ENCODE data around the gene TSPYL1.
"Not testable (repeated sequence)": the region's sequence is repeated elsewhere in the genome, so short reads cannot be mapped to it uniquely, and the experiment has no call there.

Gene TSPYL1

DNA sequence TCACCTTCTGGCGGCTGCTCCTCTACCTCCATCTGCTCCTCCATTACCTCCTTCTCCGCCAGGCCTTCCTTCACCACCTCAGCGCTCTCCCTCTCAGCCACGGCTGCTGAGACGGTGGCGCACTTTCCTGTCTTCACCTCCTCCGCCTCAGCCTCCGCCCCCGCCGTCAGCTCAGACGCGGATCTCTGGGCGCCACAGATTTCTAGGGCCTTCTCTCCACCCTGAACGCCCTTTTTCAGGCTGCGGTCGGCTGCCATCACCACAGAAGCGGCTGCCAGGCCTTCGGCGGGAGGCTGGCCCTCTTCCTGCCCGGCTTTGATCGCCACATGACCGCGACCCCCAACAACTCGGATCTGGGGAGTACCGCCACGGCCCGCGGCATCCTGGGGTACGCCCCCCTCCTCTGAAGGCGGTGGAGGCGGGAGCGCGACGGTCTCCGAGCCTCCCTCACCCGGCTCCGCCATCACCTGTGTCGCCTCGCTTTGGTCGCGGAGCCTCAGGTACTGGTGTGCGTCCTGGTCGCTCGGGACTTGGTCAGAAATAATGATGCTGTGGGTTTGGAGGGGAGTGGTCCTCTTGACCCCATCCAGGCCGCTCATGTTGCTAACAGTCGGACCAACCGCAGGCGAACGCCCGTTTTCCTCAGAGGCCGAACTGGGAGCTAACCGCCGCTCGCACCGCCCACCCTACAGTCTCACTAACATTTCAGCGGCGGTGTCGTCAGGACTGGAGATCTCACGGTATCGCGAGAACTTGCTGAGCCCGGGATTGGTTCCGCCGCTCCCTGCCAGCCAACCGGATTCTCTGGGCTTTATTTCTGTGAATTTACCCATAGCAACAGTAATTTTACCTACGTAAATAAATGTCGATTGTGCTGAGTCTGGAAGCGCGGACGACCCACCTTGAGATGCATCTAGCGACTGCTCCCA is at the start of gene TSPYL1:
TSS of gene TSPYL1 (minus strand) at position 699 of the 929 bp plus-strand sequence. CDS start at position 599, 100 bp downstream.
- peaks cover 15% of the 10 kb centered on the region for H3K4me1 ChIP-seq (ENCODE audit: control insufficient read depth, insufficient read depth, low read length)

DNA sequence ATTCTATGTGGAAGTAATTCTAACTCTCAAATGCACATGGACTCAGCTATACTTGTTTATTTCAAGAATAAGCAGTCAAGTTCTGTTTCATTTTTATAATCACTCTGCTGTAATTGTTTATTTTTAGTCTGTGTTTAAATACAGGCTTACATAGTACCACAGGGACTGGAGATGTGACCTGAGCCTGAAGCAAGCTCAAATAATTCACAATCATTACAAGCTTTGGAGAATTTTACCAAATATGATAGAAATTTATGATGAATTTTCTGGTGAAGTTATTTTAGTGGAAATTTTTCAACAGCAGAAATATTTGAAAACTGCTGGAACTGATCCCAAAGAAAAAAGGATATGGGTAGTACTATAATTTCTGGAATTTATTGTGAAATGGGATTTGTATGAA is 49.4 kb upstream of the TSPYL1 start:
- H3K36me3 ChIP-seq (ENCODE audit: control insufficient read depth, insufficient read depth, low read length): no peaks in the 10 kb centered on the region
- no peaks in the 10 kb centered on the region for H3K27me3 ChIP-seq (ENCODE audit: control insufficient read depth, insufficient read depth, low read length)
- no peak overlapping the region for H3K4me3 ChIP-seq (ENCODE audit: low read depth, low read length)
- no peaks in the 10 kb centered on the region for H3K9me3 ChIP-seq (ENCODE audit: control insufficient read depth, insufficient read depth, low read depth, low read length)
- no peak overlapping the region for H3K9ac ChIP-seq (ENCODE audit: low read length)
- peaks cover 47% of the 10 kb centered on the region for H3K4me1 ChIP-seq (ENCODE audit: control insufficient read depth, insufficient read depth, low read length)
- H3K27ac ChIP-seq (ENCODE audit: low read depth, low read length): no peak overlapping the region

More for the DNA sequence above, at the start of gene TSPYL1:
- H3K36me3 ChIP-seq (ENCODE audit: control insufficient read depth, insufficient read depth, low read length): peaks cover 9% of the 10 kb centered on the region; the same call in 1 of the 2 replicates
- peak within 1 kb of the TSS; percentile 88 for H3K9ac ChIP-seq (ENCODE audit: low read length)
- H3K4me3 ChIP-seq (ENCODE audit: low read depth, low read length): peak within 1 kb of the TSS; percentile 78
- peak within 1 kb of the TSS; percentile 56 for H3K27ac ChIP-seq (ENCODE audit: low read depth, low read length)
- H3K9me3 ChIP-seq (ENCODE audit: control insufficient read depth, insufficient read depth, low read depth, low read length): no peaks in the 10 kb centered on the region
- H3K27me3 ChIP-seq (ENCODE audit: control insufficient read depth, insufficient read depth, low read length): no peaks in the 10 kb centered on the region

DNA sequence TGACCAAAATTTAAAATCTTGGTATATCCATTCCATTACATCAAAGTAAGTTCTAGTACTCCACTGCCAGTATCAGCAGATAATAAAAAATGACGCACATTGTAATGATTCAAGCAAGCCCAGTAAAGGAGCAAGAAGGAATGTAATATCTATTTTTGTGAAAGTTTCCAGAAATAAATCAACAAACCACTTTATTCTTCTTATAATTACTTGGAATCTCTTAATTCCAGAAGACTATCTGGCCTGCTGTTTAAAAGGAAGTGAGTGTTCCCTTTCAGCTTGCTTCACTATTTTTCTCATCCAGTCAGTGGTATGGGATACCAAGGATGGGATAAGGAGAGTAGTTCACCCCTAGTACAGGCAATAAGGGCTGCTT is 48.8 kb upstream of the TSPYL1 start:
- H3K9me3 ChIP-seq (ENCODE audit: control insufficient read depth, insufficient read depth, low read depth, low read length): no peaks in the 10 kb centered on the region
- H3K36me3 ChIP-seq (ENCODE audit: control insufficient read depth, insufficient read depth, low read length): no peaks in the 10 kb centered on the region
- H3K4me3 ChIP-seq (ENCODE audit: low read depth, low read length): no peak overlapping the region
- H3K4me1 ChIP-seq (ENCODE audit: control insufficient read depth, insufficient read depth, low read length): peaks cover 53% of the 10 kb centered on the region
- H3K27me3 ChIP-seq (ENCODE audit: control insufficient read depth, insufficient read depth, low read length): no peaks in the 10 kb centered on the region
- no peak overlapping the region for H3K9ac ChIP-seq (ENCODE audit: low read length)
- peak overlapping the region; percentile 78 for H3K27ac ChIP-seq (ENCODE audit: low read depth, low read length)

DNA sequence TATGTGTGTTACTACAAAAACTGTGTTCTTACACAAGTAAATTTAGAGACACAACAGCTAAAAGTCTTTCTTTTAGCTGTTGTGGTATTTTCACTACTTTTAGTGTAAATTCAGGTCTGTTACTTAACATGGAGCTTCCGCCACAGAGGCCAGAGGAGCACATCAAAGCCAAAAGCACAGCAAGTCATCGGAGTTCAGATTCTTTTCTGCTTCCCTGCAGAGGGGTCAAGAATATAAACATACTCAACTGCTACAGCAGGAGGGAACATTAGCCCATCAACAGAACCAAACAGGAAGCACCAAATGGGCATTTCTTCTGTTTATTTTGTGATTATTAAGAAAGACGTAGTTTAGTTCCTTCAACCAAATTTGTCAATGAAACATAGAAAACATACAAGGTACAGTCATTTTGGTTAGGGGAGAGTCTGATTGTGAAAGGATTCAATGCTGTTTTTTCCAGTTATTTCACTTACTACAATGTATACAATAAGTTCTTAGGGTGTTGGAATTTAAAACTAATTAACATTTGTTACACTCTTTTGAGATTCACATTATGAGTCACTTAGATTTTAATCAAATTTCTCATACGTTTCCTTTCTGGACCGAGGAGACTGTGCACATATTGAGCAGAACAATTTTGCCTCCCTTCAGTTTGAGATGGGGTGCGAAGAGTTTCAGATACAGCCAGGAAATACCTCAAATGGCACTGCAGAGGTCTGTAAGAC is 48.2 kb upstream of the TSPYL1 start:
- H3K4me3 ChIP-seq (ENCODE audit: low read depth, low read length): peak overlapping the region; percentile 18; the same call in 1 of the 2 replicates
- H3K9me3 ChIP-seq (ENCODE audit: control insufficient read depth, insufficient read depth, low read depth, low read length): no peaks in the 10 kb centered on the region
- no peaks in the 10 kb centered on the region for H3K27me3 ChIP-seq (ENCODE audit: control insufficient read depth, insufficient read depth, low read length)
- H3K9ac ChIP-seq (ENCODE audit: low read length): no peak overlapping the region
- peaks cover 56% of the 10 kb centered on the region for H3K4me1 ChIP-seq (ENCODE audit: control insufficient read depth, insufficient read depth, low read length)
- H3K36me3 ChIP-seq (ENCODE audit: control insufficient read depth, insufficient read depth, low read length): no peaks in the 10 kb centered on the region
- H3K27ac ChIP-seq (ENCODE audit: low read depth, low read length): peak overlapping the region; percentile 78

DNA sequence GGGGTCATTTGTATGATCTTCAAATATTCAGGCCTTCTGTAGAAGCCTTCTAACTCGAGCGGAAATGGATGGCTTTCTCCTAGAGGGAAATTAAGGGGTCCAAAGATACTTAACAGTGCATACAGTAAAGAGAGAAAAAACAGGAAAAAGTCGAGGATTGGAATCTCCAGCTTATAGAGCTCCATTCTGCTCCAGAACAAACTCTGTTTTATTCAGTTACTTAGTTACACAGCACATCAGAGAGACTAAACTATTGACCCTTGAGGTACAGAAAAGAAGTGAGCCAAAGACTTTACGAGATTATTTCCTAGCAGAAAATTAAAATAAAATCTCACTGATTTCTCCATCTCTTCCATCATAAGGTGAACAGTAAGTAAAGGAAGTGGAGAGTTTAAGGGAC is 47.3 kb upstream of the TSPYL1 start:
- peak overlapping the region; percentile 78; the same call in 1 of the 2 replicates for H3K27ac ChIP-seq (ENCODE audit: low read depth, low read length)
- H3K9ac ChIP-seq (ENCODE audit: low read length): no peak overlapping the region
- no peaks in the 10 kb centered on the region for H3K36me3 ChIP-seq (ENCODE audit: control insufficient read depth, insufficient read depth, low read length)

DNA sequence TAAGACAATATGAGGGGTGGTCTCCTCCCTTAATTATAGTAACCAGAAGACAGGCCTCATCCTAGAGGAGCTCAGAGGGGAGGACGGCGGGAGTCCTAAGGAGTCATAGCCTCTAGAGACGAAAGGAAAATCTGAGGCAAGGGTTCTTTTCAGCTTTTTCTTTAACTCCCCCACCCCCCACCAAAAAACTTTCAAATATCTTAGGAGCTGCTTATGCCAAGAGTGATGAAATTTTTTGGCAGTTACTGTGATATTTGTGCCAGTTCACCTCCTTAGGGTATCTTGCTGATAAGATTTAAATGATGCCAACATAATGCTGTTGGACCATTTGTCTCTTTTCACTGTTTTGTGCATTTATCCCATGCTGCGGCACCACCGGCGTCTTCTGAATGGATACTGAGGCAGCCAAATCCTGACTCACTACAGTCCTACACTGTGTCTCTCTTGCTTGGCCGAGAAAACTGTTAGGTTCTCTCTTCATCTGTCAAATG is 46.5 kb upstream of the TSPYL1 start:
- H3K9ac ChIP-seq (ENCODE audit: low read length): no peak overlapping the region
- H3K27me3 ChIP-seq (ENCODE audit: control insufficient read depth, insufficient read depth, low read length): no peaks in the 10 kb centered on the region
- no peak overlapping the region for H3K4me3 ChIP-seq (ENCODE audit: low read depth, low read length)
- no peaks in the 10 kb centered on the region for H3K36me3 ChIP-seq (ENCODE audit: control insufficient read depth, insufficient read depth, low read length)
- H3K4me1 ChIP-seq (ENCODE audit: control insufficient read depth, insufficient read depth, low read length): peaks cover 62% of the 10 kb centered on the region
- H3K9me3 ChIP-seq (ENCODE audit: control insufficient read depth, insufficient read depth, low read depth, low read length): no peaks in the 10 kb centered on the region
- no peak overlapping the region for H3K27ac ChIP-seq (ENCODE audit: low read depth, low read length)

More for the DNA sequence above, 47.3 kb upstream of the TSPYL1 start:
- peaks cover 62% of the 10 kb centered on the region for H3K4me1 ChIP-seq (ENCODE audit: control insufficient read depth, insufficient read depth, low read length)
- H3K27me3 ChIP-seq (ENCODE audit: control insufficient read depth, insufficient read depth, low read length): no peaks in the 10 kb centered on the region
- H3K4me3 ChIP-seq (ENCODE audit: low read depth, low read length): no peak overlapping the region
- no peaks in the 10 kb centered on the region for H3K9me3 ChIP-seq (ENCODE audit: control insufficient read depth, insufficient read depth, low read depth, low read length)

DNA sequence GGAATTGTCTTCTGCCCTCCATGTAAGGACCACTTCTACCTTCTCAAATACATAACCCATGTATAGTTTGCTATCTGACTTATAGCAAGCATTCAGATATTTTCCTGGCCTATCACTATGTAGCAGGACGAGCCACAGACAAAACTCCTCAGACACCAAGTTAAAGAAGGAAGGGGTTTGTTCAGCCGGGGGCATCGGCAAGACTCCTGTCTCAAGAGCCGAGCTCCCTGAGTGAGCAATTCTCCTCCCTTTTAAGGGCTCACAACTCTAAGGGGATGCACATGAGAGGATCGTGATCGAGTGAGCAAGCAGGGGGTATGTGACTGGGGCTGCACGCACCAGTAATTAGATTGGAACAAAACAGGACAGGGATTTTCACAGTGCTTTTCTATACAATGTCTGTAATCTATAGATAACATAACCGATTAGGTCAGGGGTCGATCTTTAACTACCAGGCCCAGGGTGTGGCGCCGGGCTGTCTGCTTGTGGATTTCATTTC is 46.0 kb upstream of the TSPYL1 start:
- H3K27ac ChIP-seq (ENCODE audit: low read depth, low read length): not testable (repeated sequence)
- H3K4me1 ChIP-seq (ENCODE audit: control insufficient read depth, insufficient read depth, low read length): peaks cover 62% of the 10 kb centered on the region

DNA sequence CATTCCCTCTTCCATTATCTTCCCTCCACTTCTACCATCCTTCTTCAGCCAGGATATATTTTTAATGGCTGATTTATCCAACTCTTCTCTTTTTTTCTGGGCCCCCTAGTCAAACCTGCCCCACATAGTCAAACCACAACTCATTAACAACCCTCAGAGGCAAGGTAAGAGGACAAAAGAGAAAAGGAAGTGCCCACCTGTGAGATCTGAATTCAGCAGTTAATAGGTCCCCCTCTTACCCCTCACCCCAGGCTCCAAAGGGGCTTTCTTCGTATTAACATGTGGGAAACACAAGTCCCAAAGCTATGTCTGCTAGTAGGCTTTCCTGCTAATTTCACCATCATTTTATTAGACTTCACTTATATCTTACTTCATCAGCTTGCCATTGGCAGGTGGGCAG is 44.1 kb upstream of the TSPYL1 start:
- Histone ChIP-seq H3K4me3 (ENCODE audit: low read depth, low read length) (no peak overlapping the region), H3K4me1 (ENCODE audit: control insufficient read depth, insufficient read depth, low read length) (peaks cover 57% of the 10 kb centered on the region)

More for the DNA sequence above, 46.0 kb upstream of the TSPYL1 start:
- not testable (repeated sequence) for H3K27me3 ChIP-seq (ENCODE audit: control insufficient read depth, insufficient read depth, low read length); H3K9me3 ChIP-seq (ENCODE audit: control insufficient read depth, insufficient read depth, low read depth, low read length); H3K4me3 ChIP-seq (ENCODE audit: low read depth, low read length); H3K36me3 ChIP-seq (ENCODE audit: control insufficient read depth, insufficient read depth, low read length); H3K9ac ChIP-seq (ENCODE audit: low read length)

DNA sequence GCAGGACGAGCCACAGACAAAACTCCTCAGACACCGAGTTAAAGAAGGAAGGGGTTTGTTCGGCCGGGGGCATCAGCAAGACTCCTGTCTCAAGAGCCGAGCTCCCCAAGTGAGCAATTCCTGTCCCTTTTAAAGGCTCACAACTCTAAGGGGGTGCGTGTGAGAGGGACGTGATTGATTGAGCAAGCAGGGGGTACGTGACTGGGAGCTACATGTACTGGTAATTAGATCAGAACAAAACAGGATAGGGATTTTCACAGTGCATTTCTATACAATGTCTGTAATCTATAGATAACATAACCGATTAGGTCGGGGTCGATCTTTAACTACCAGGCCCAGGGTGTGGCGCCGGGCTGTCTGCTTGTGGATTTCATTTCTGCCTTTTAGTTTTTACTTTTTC is 42.2 kb upstream of the TSPYL1 start:
- not testable (repeated sequence) for H3K27me3 ChIP-seq (ENCODE audit: control insufficient read depth, insufficient read depth, low read length); H3K27ac ChIP-seq (ENCODE audit: low read depth, low read length); H3K36me3 ChIP-seq (ENCODE audit: control insufficient read depth, insufficient read depth, low read length); H3K9ac ChIP-seq (ENCODE audit: low read length); H3K4me3 ChIP-seq (ENCODE audit: low read depth, low read length); H3K9me3 ChIP-seq (ENCODE audit: control insufficient read depth, insufficient read depth, low read depth, low read length)
- peaks cover 39% of the 10 kb centered on the region for H3K4me1 ChIP-seq (ENCODE audit: control insufficient read depth, insufficient read depth, low read length)

More for the DNA sequence above, 44.1 kb upstream of the TSPYL1 start:
- H3K9ac ChIP-seq (ENCODE audit: low read length): no peak overlapping the region
- no peaks in the 10 kb centered on the region for H3K36me3 ChIP-seq (ENCODE audit: control insufficient read depth, insufficient read depth, low read length)
- no peaks in the 10 kb centered on the region for H3K27me3 ChIP-seq (ENCODE audit: control insufficient read depth, insufficient read depth, low read length)
- H3K27ac ChIP-seq (ENCODE audit: low read depth, low read length): peak overlapping the region; percentile 42; the same call in 1 of the 2 replicates
- H3K9me3 ChIP-seq (ENCODE audit: control insufficient read depth, insufficient read depth, low read depth, low read length): no peaks in the 10 kb centered on the region

DNA sequence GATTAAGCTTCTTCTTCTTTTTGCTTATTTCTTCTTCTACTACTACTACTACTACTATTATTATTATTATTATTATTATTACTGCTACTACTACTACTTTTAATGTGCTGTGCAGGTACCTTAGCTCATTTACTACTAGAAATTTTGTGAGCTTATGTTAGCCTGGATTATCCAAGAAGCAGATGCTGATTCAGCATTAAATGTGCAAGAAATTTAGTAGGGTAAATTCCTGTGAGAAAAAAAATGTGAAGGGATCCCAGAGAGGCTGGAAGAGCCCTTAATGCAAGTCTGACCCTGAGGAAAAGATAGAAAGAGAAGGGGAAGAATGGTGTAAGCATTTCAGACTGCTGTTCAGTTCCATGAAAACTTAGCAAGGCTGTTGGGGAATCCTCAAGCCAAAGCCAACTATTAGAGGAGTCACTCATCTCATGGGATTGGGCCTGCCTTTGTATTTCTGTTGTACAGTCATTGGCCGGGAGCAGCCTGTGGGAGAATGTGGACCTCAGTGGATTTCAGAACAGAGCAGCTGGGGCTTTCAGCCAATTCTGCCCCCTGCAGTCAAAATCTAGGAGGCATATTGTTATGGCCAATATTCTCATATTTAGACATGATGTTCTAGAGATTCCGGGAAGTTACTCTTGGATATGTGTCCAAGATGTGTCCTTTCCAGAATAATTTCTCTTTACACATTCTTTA is 37.2 kb upstream of the TSPYL1 start:
- Histone ChIP-seq H3K36me3 (ENCODE audit: control insufficient read depth, insufficient read depth, low read length) (no peaks in the 10 kb centered on the region), H3K27me3 (ENCODE audit: control insufficient read depth, insufficient read depth, low read length) (no peaks in the 10 kb centered on the region), H3K9ac (ENCODE audit: low read length) (no peak overlapping the region), H3K9me3 (ENCODE audit: control insufficient read depth, insufficient read depth, low read depth, low read length) (no peaks in the 10 kb centered on the region), H3K4me1 (ENCODE audit: control insufficient read depth, insufficient read depth, low read length) (no peaks in the 10 kb centered on the region), H3K4me3 (ENCODE audit: low read depth, low read length) (no peak overlapping the region), H3K27ac (ENCODE audit: low read depth, low read length) (no peak overlapping the region)

All from HUES6 (cell line).